ENCODE results near the gene LTBP2.
A peak's percentile ranks its signal among the peaks of the same experiment; 100 is the strongest.

Gene LTBP2

DNA sequence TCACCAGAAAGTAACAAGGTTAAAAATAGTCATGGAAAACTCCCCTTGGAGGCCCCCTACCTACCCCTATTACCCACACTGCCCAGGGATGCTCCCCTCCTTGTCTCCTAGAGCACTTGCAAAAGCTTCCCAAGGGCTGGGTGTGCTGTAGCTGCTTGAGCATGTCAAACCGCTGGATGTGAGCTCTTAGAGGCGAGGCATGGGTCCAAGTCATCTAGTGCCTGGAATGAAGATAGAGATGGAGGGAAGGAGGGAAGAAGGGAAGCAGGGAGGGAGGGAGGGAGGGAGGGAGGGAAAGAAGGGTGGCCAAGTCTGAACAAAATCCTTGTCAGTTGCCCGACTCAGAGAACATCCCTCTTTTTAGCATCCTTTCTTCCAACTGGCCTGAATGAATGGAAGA is 43.1 kb downstream of the LTBP2 start:
- no peak for DNase-seq (ENCODE audit: low read depth)
- no peak overlapping the region for H3K4me3 ChIP-seq (ENCODE audit: low read depth, low read length)
- TF ChIP-seq, protein P1, sequence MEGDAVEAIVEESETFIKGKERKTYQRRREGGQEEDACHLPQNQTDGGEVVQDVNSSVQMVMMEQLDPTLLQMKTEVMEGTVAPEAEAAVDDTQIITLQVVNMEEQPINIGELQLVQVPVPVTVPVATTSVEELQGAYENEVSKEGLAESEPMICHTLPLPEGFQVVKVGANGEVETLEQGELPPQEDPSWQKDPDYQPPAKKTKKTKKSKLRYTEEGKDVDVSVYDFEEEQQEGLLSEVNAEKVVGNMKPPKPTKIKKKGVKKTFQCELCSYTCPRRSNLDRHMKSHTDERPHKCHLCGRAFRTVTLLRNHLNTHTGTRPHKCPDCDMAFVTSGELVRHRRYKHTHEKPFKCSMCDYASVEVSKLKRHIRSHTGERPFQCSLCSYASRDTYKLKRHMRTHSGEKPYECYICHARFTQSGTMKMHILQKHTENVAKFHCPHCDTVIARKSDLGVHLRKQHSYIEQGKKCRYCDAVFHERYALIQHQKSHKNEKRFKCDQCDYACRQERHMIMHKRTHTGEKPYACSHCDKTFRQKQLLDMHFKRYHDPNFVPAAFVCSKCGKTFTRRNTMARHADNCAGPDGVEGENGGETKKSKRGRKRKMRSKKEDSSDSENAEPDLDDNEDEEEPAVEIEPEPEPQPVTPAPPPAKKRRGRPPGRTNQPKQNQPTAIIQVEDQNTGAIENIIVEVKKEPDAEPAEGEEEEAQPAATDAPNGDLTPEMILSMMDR (conservative IDR thresholded peaks at IDR 0.05; ENCODE audit: low read depth, low read length), result no peak

DNA sequence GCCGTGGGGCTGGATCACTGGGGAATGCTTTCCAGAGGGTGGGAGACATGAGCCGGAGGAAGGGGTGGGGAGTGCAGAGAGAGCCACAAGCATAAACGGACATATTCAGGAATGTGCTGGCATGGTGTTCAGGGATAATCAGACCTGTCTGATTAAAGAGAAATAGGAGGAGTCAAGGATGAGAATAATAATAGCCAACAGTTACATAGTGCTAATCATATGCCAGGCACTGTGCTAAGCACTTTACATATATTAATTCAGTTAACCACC is 43.7 kb downstream of the LTBP2 start:
- TF ChIP-seq, protein P1 (conservative IDR thresholded peaks at IDR 0.05; ENCODE audit: low read depth, low read length), result no peak
- no peak for DNase-seq (ENCODE audit: low read depth)
- H3K4me3 ChIP-seq (ENCODE audit: low read depth, low read length), result no peak overlapping the region

DNA sequence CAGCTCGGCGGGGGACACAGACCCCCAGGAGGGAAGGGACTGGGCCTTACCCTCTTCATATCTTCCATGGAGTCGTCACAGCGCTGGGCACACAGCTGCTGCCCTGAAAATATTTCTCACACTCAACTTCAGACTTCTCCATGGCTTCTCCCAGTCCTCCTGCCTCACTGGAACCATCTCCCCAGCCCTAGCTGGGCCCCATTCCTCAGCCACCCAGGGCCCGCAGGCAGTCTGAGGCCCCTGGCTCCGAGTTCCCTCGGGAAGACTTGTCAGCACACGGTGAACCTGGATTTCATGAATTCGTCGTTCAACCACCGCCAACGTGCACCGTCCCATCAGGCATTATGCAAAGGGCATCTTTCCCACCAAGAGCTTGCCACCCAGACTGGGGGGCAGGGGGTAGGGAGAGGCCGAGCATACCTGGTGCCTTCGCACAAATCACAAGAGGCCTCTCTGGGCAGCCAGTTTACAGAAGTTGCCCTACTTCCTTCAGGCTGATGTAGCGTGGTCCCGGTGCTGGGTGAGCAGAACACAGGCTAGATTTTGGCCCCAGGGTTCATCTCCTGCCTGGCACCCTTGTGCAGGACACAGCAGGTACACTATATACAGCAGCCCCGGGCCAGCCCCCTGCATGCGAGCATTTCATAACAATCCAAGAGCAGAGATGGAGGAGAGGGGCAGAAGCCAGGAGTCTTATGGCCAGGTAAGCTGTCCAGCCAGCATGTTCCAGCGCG is 44.2 kb downstream of the LTBP2 start:
- TF ChIP-seq, protein P1 (conservative IDR thresholded peaks at IDR 0.05; ENCODE audit: low read depth, low read length), result no peak
- no peak overlapping the region for H3K4me3 ChIP-seq (ENCODE audit: low read depth, low read length)
- DNase-seq (ENCODE audit: low read depth), result no peak

DNA sequence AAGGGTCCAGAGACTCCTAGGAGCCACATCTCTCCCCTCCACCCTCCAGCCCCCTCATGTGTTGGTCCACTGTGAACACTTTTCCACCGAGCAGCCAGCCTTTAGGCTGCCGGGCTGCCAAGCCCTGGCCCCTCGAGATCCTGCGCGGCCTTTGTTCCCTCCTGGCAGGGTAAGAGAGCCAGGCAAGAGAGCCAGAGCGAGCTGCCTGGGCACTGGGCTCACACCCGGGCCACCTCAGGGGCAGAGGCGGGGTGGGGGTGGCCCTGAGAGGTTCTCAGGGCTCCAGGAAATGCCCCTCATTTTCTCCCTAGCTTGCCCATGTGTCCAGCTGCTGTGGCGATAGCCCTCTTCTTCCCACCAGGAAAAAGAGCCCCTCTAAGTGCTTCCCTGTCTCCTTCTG is 44.8 kb downstream of the LTBP2 start:
- TF ChIP-seq, protein P1 (conservative IDR thresholded peaks at IDR 0.05; ENCODE audit: low read depth, low read length), result no peak
- no peak for DNase-seq (ENCODE audit: low read depth)
- H3K4me3 ChIP-seq (ENCODE audit: low read depth, low read length), result no peak overlapping the region

DNA sequence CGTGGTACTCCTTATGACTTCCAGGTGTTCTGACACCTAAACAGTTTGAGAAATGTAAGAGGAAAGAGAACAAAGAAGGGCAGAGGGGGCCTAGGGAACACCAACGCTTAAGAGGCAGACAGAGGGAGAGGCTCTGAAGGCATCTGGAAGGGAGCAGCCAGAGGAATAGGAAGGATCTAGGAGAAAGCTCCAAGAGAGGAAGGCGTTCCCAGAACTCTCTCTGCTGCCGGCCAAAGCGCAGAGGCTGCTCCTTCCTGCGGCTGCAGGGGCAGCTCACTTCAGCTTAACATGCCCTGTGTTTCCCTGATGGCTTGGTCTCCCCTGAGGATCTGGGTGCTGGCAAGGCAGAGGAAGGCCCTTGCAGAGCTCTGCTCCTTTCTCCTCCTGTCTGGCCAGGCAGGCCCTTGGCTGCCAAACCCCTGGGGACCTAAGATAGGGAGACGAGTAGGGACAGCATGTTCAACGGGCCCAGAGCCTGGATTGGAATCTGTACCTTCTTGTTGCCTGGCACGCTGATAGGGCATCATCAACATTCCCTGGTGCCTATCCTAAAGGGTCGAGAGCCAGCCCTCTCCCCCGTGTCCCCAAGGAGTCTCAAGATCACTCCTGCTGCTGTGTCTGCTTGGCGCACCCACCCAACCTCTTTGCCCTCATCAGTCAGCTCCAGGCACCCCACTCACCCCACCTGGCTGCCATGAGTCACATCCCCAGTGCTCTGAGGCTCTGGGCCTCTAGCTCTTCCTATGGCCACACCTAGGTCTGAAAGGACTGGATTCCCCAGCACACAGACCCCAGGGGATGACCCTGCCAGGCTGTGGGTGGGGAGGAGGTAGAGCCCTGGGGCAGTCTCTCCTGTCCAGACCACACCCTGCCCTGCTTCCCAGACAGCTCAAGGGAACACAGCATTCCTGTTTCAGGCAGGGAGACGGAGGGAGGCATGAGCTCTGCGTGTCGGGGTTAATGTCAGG is 45.6 kb downstream of the LTBP2 start:
- H3K4me3 ChIP-seq (ENCODE audit: low read depth, low read length), result no peak overlapping the region

DNA sequence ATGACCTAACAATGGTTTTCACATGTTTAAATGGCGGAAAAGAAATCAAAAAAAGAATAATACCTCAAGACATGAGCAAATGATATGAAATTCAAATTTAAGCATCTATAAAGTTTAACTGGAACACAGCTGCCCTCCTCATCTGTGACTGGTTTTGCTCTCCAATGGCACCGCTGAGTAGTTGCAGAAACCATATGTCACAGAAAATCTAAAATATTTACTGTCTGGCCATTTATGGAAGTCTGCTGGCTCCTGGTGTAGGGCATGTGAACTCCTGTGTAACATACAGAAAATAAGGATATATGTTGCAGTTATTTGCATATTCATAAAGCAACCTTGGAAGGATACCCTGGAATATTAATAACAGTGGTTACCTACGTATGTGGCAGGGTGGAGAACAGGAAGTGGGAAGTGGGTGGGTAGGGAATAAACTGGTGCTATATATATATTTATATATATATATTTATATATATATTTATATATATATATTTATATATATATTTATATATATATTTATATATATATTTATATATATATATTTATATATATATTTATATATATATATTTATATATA is 48.4 kb downstream of the LTBP2 start:
- peak; percentile 37 for DNase-seq (ENCODE audit: low read depth)
- H3K4me3 ChIP-seq (ENCODE audit: low read depth, low read length), result no peak overlapping the region
- TF ChIP-seq, protein P1 (conservative IDR thresholded peaks at IDR 0.05; ENCODE audit: low read depth, low read length), result peak; percentile 24

More for the DNA sequence above, 45.6 kb downstream of the LTBP2 start:
- TF ChIP-seq, protein P1 (conservative IDR thresholded peaks at IDR 0.05; ENCODE audit: low read depth, low read length), result no peak
- DNase-seq (ENCODE audit: low read depth), result no peak

All from choroid plexus epithelial cell (primary cell).